ENCODE results near the gene PHF2.
"Not testable (repeated sequence)": the region's sequence is repeated elsewhere in the genome, so short reads cannot be mapped to it uniquely, and the experiment has no call there.

The PHF2 gene

DNA sequence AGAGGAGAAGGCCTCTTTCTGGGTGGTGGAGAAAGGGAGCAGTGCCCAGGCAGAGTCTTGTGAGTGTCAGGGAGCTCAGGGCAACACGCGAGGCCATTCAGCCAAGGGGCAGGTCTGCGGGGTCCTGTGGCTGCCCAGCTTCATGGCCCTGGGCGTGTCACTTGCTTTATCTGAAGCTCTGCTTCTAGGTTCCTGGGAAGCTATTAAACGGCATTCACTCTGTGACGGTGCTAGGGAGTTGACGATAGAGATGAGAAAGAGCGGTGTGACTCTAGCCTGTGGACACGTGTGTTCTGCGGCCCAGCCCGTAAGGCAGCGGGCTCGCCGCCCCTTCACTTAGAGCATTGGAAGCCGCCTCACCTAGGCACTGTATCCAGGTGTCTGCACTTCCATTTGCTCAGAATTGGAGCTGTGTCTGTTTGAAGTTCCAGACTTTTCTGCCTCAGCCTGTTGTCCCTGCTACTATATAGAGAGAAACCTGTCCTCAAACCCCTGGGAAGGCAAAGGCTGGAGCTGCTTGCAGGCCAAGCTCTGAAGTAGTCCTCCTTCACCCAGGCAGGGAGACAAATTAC lies 88.3 kb downstream of the PHF2 start:
- no peak overlapping the region for H3K4me3 ChIP-seq (ENCODE audit: low read length)
- no peak for DNase-seq (ENCODE audit: low read depth)
- TF ChIP-seq, protein P1, sequence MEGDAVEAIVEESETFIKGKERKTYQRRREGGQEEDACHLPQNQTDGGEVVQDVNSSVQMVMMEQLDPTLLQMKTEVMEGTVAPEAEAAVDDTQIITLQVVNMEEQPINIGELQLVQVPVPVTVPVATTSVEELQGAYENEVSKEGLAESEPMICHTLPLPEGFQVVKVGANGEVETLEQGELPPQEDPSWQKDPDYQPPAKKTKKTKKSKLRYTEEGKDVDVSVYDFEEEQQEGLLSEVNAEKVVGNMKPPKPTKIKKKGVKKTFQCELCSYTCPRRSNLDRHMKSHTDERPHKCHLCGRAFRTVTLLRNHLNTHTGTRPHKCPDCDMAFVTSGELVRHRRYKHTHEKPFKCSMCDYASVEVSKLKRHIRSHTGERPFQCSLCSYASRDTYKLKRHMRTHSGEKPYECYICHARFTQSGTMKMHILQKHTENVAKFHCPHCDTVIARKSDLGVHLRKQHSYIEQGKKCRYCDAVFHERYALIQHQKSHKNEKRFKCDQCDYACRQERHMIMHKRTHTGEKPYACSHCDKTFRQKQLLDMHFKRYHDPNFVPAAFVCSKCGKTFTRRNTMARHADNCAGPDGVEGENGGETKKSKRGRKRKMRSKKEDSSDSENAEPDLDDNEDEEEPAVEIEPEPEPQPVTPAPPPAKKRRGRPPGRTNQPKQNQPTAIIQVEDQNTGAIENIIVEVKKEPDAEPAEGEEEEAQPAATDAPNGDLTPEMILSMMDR (IDR thresholded peaks at IDR 0.05; ENCODE audit: insufficient read depth, low read depth, low read length, missing control alignments), result no peak

DNA sequence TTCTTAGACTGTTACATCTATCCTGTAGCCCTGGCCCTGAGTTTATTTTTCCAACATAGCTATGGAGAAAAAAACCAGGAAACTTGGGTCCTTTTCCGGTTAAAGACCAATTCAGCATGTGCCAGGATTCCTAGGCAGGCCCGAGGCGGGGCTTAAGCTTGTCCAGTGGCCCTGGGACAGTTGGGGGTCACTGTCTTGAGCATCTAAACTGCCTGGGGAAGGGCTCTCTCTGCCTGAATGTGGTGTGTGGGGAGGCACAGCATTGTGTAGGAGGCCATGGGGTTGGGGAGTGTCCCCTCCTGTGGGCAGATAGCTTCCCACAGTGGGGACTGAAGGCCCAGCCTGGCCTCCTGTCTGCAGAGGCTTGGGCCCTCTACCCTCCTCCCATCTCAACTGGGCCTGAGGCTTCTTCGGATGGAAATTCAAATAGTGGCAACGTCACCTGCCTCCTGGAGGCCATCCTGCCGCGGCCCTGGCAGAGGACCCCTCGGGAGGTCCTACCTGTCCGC lies 88.8 kb downstream of the PHF2 start:
- no peak overlapping the region for H3K4me3 ChIP-seq (ENCODE audit: low read length)
- TF ChIP-seq, protein P1 (IDR thresholded peaks at IDR 0.05; ENCODE audit: insufficient read depth, low read depth, low read length, missing control alignments), result no peak
- no peak for DNase-seq (ENCODE audit: low read depth)

DNA sequence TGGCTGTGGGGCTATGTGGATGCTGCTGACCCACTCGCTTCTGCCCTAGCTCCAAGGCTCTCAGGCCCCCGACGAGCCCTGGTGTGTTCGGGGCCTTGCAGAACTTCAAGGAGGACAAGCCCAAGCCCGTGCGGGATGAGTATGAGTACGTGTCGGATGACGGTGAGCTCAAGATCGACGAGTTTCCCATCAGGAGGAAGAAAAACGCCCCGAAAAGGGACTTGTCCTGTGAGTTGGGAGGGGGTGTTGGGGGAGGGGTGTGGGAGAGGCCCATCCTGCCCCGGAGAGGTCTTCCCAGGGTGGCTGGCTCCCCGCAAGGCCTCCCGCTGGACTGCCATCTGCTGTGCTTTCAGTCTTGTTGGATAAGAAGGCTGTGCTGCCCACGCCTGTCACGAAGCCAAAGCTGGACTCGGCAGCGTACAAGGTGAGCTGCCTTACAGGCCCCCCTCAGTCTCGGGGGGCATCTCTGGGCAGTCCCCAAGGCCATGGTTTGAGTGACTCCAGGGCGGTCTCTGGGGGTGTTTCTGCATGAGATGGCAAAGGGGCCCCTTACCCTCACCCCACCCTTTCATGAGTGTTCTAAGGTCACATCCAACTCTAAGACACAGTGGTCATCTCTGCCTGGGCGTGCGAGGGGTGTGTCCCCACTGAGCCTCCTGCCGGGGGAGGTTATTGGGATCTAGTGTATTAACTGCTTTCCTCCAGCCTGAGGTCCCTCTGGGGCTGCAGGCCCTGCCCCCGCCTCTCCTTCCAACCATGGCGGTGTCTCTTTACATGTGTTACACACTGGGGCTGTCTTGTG lies 89.5 kb downstream of the PHF2 start:
- TF ChIP-seq, protein P1 (IDR thresholded peaks at IDR 0.05; ENCODE audit: insufficient read depth, low read depth, low read length, missing control alignments), result no peak
- no peak for DNase-seq (ENCODE audit: low read depth)
- no peak overlapping the region for H3K4me3 ChIP-seq (ENCODE audit: low read length)

DNA sequence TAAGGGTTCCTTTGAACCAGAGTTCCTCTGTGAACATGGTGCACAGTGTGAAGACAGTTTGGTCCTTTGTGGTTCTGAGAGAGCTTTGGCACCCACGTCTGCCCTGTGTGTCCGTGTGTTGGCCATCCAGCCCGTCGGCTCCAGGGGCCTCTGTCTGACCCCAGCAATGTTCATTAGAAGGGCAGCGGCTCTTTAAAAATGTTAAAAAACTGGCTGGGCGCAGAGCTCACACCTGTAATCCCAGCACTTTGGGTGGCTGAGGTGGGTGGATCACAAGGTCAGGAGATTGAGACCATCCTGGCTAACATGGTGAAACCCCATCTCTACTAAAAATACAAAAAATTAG lies 90.0 kb downstream of the PHF2 start:
- H3K4me3 ChIP-seq (ENCODE audit: low read length); DNase-seq (ENCODE audit: low read depth): not testable (repeated sequence)

DNA sequence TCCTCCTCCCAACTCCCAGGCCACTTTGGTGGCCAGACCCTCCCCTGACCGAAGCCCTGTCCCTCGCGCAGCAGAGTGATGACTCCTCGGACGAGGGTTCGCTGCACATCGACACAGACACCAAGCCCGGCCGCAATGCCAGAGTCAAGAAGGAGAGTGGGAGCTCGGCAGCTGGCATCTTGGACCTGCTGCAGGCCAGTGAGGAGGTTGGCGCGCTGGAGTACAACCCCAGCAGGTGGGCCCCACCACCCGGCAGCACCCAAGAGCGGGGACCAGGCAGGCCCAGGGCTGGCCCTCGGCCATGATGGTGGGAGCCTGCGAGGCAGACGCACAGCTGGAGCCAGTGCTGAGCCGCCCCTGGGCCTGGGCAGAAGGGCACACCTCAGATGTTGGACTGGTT lies 90.6 kb downstream of the PHF2 start:
- no peak overlapping the region for H3K4me3 ChIP-seq (ENCODE audit: low read length)
- DNase-seq (ENCODE audit: low read depth), result no peak
- TF ChIP-seq, protein P1 (IDR thresholded peaks at IDR 0.05; ENCODE audit: insufficient read depth, low read depth, low read length, missing control alignments), result no peak

DNA sequence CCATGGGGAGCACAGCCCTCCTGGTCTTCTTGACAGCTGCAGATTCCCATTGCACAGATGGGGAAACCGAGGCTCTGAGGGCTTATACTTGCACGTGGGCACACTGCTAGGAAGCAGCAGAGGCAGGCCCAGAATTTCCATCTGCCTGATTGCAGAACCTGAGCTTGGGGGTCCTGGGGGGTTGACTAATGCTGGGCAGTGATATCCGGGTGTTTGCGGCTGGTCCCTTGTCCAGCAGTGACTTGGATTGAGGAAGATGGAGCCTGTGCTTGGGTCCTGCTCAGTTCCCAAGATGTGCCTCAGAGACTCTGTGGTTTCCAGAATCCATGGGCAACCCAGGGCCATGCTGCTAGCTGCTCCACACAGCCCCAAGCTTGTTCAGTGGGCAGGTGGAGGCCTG lies 91.2 kb downstream of the PHF2 start:
- TF ChIP-seq, protein P1 (IDR thresholded peaks at IDR 0.05; ENCODE audit: insufficient read depth, low read depth, low read length, missing control alignments), result no peak
- no peak overlapping the region for H3K4me3 ChIP-seq (ENCODE audit: low read length)
- no peak for DNase-seq (ENCODE audit: low read depth)

DNA sequence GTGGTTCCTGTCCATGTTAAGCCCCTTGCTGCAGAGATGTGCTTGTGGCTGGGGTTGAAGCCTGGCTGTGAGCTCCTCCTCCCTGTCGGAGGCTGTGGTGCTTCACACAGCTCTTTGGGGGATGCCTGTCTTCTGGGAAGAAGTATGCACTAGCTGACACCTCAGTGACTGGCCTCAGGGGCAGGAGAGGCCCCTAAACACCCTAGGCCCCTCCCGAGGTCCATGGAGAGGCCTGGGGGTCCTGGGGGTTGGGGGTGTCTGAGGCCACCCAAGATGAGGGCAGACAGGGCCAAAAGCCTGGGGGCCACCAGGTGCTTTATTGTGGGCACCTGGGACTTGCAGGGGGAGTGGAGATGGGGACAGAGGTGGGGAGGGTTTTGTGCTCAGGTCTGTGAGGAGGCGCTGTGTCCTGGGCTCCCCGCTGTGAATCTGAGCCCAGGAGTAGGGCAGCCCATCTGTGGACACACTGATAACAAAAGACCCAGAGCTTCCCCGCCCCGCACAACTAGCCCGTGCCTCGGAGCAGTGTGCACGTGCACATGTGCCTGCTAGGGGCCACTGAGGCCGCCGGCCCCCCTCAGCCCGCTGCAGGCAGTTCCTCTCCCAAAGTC lies 92.0 kb downstream of the PHF2 start:
- TF ChIP-seq, protein P1 (IDR thresholded peaks at IDR 0.05; ENCODE audit: insufficient read depth, low read depth, low read length, missing control alignments), result no peak
- no peak for DNase-seq (ENCODE audit: low read depth)
- H3K4me3 ChIP-seq (ENCODE audit: low read length), result no peak overlapping the region
